Caco-2 (cell line): ENCODE results near the gene TSPAN9. TPM values are rescaled to one million over a fixed set of nuclear protein-coding genes. Genes with fewer than 3 reads are reported as not detected.

Experiments used
- BruUV-seq: library from RNA; stranded (reverse); fragments of 400-500 nt; replicated peaks from 2 replicates; lab custom pipeline; 2021; lab: Mats Ljungman, UMichigan
- CTCF ChIA-PET: fragments of 300-600 bp; sonication (Branson Sonifier 250); formaldehyde crosslinking; loops from one replicate; lab custom pipeline; 2022; ENCODE audit warnings: antibody characterized with exemption; lab: Charles Lee
- POLR2A ChIA-PET: fragments of 300-600 bp; sonication (Branson Sonifier 250); formaldehyde crosslinking; loops from one replicate; lab custom pipeline; 2022; ENCODE audit warnings: antibody characterized with exemption; lab: Charles Lee
- DNase-seq, 2 experiments: peaks; one replicate each; pipeline versions ENCODE4 v3.0.0 to v3.0.0-alpha.2; 2020 to 2022
- H3K27me3 ChIP-seq: replicated peaks from 2 replicates; pipeline ENCODE4 v1.6.0; 2011; ENCODE audit warnings: low read length; ENCODE audit not compliant: control insufficient read depth, insufficient read depth
- H3K36me3 ChIP-seq: 2 replicates; pipeline ENCODE4 v1.5.1; 2011; ENCODE audit warnings: low read length; ENCODE audit not compliant: control insufficient read depth, insufficient read depth
- H3K4me1 ChIP-seq: fragments of 250-450 bp; sonication (Bioruptor Pico); 2 replicates; pipeline ENCODE4 v1.5.1; 2020; ENCODE audit warnings: mild to moderate bottlenecking
- H3K4me3 ChIP-seq: 2 replicates; pipeline ENCODE4 v1.5.1; 2011; ENCODE audit warnings: low read depth, mild to moderate bottlenecking, control low read depth, low read length
- H3K9me3 ChIP-seq: fragments of 250-450 bp; sonication (Bioruptor Pico); 2 replicates; pipeline ENCODE4 v1.5.1; 2020; ENCODE audit warnings: mild to moderate bottlenecking, moderate library complexity
- H3K27ac Mint-ChIP-seq: one replicate; pipeline ENCODE4 v1.8.0; 2022; ENCODE audit warnings: mixed read lengths; ENCODE audit not compliant: unreplicated experiment
- H3K27me3 Mint-ChIP-seq: one replicate; pipeline ENCODE4 v1.8.0; 2022; ENCODE audit warnings: mixed read lengths; ENCODE audit not compliant: insufficient read depth, unreplicated experiment
- H3K36me3 Mint-ChIP-seq: one replicate; pipeline ENCODE4 v1.8.0; 2022; ENCODE audit warnings: mild to moderate bottlenecking, mixed read lengths; ENCODE audit not compliant: insufficient read depth, unreplicated experiment
- H3K4me1 Mint-ChIP-seq: one replicate; pipeline ENCODE4 v1.8.0; 2022; ENCODE audit warnings: low read depth, mixed read lengths; ENCODE audit not compliant: unreplicated experiment
- H3K4me3 Mint-ChIP-seq: one replicate; pipeline ENCODE4 v1.8.0; 2022; ENCODE audit warnings: mild to moderate bottlenecking, moderate library complexity, mixed read lengths; ENCODE audit not compliant: unreplicated experiment
- H3K9me3 Mint-ChIP-seq: one replicate; pipeline ENCODE4 v1.8.0; 2022; ENCODE audit warnings: mixed read lengths; ENCODE audit not compliant: unreplicated experiment
- CTCF ChIP-seq, 2 experiments: fragments of 200-600 bp in 1 of 2; IDR thresholded peaks; 1 replicate in 1 of 2; 2 replicates in 1 of 2; pipeline versions ENCODE4 v1.5.1 to v1.8.0; 2011 to 2022; ENCODE audit warnings: antibody characterized with exemption in 1 of 2, control low read depth in 1 of 2, inconsistent platforms in 1 of 2, low read depth in 1 of 2, low read length in 1 of 2, mild to moderate bottlenecking in 1 of 2, moderate library complexity in 1 of 2; ENCODE audit not compliant: insufficient read depth in 1 of 2, severe bottlenecking in 1 of 2, unreplicated experiment in 1 of 2
- intact Hi-C: fragments of 100-400 bp; cut with micrococcal nuclease; formaldehyde crosslinking; loops from one replicate; pipeline ENCODE4 v1.10.0; 2022; ENCODE audit not compliant: unreplicated experiment
- total RNA-seq: library from RNA; stranded (reverse); gene quantifications from 2 replicates; pipeline ENCODE4 v1.2.3, GENCODE V29; 2022

TSPAN9 gene
- total RNA-seq, 1 experiment from 2014 or later = 49.1 TPM

DNA sequence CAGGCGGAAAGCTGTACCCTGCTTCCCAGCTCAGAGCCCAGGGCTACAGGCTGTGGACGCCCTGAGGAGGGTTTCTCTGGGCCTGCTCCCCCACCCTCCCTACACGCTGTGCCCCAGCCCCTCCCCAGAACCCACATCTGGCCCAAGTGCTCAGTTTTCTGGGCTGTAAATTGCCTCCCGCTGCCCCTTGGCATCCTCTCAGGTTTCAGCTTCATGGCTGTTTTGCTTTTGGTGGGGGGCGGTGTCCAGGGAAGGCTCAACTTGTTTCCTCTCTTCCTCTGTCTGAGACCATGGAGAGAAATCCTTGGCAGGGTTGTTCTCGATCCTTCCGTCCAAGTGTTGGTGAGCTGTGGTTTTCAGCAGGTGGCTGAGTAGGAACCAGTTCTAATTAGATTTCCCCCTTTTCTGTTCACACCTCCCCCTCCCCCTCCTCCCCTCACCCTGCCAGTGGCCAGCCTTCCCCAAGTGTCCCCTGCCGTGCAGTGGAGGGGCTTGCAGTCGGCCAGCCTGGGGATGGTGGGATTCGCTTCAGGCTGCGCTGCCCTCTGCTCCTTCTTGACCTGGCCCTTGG, 61.8 kb downstream of the TSPAN9 start:
- ChIA-PET CTCF (interaction anchor here (0.6 to 4.4 kb wide), 4 partner anchors 41 to 691 kb away, joined by 3 to 18 read pairs (median 4); no protein-coding TSS in a partner anchor), POLR2A (no interaction called here)
- H3K27me3 ChIP-seq = no peaks in the 10 kb centered on the region
- no peaks in the 10 kb centered on the region for H3K4me1 ChIP-seq
- no peak for TF ChIP-seq CTCF (IDR thresholded peaks at IDR 0.05; ENCODE audit: insufficient read depth in 1 of 2, low read depth in 1 of 2, low read length in 1 of 2, severe bottlenecking in 1 of 2, unreplicated experiment in 1 of 2)
- H3K9me3 Mint-ChIP-seq = no peaks in the 10 kb centered on the region
- no peaks in the 10 kb centered on the region for H3K36me3 Mint-ChIP-seq
- H3K27me3 Mint-ChIP-seq = no peaks in the 10 kb centered on the region
- H3K36me3 ChIP-seq = no peaks in the 10 kb centered on the region
- no TSS peak for BruUV-seq
- no peak overlapping the region for H3K4me3 Mint-ChIP-seq
- intact Hi-C loops = no loop called here
- no peak for DNase-seq
- no peak overlapping the region for H3K27ac Mint-ChIP-seq
- no peaks in the 10 kb centered on the region for H3K4me1 Mint-ChIP-seq
- 0 out of 2 replicates have a peak, but pooled peaks cover 3% of the 10 kb centered on the region for H3K9me3 ChIP-seq
- no peak overlapping the region for H3K4me3 ChIP-seq

DNA sequence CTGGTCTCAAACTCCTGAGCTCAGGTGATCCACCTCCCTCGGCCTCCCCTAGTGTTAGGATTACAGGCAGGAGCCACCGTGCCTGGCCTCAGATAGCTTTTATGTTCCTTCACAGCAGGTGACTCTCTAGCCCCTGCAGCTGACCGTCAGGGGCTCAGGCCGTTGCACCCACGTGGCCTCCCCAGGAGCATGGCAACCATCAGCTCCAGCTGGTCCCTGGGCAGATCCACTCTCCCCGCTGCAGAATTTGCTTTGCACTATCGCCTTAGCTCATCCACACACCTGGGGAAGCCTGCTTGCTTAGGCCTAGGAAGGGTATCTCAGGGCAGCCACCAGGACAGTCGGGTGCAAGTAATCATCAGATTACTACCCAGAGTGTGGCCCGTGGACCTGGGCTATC, 62.6 kb downstream of the TSPAN9 start:
- H3K4me1 Mint-ChIP-seq = no peaks in the 10 kb centered on the region
- no TSS peak for BruUV-seq
- H3K9me3 ChIP-seq = 0 out of 2 replicates have a peak, but pooled peaks cover 3% of the 10 kb centered on the region
- H3K4me3 Mint-ChIP-seq = no peak overlapping the region
- no peaks in the 10 kb centered on the region for H3K36me3 Mint-ChIP-seq
- DNase-seq = no peak
- H3K4me3 ChIP-seq = no peak overlapping the region
- CTCF ChIA-PET = interaction anchor here (0.6 to 4.4 kb wide), 4 partner anchors 57 to 691 kb away, joined by 3 to 18 read pairs (median 3); no protein-coding TSS in a partner anchor
- H3K4me1 ChIP-seq = no peaks in the 10 kb centered on the region
- POLR2A ChIA-PET = no interaction called here
- no peaks in the 10 kb centered on the region for H3K9me3 Mint-ChIP-seq
- no peak for TF ChIP-seq CTCF (IDR thresholded peaks at IDR 0.05; ENCODE audit: insufficient read depth in 1 of 2, low read depth in 1 of 2, low read length in 1 of 2, severe bottlenecking in 1 of 2, unreplicated experiment in 1 of 2)
- no peak overlapping the region for H3K27ac Mint-ChIP-seq
- intact Hi-C loops = no loop called here
- no peaks in the 10 kb centered on the region for H3K27me3 ChIP-seq
- no peaks in the 10 kb centered on the region for H3K36me3 ChIP-seq
- H3K27me3 Mint-ChIP-seq = no peaks in the 10 kb centered on the region

GRCh38 chr12:3140284-3140683, 63.1 kb downstream of the TSPAN9 start:
- Histone ChIP-seq H3K4me1 (no peaks in the 10 kb centered on the region), H3K9me3 (0 out of 2 replicates have a peak, but pooled peaks cover 3% of the 10 kb centered on the region), H3K36me3 (no peaks in the 10 kb centered on the region), H3K27me3 (no peaks in the 10 kb centered on the region), H3K4me3 (no peak overlapping the region)
- POLR2A ChIA-PET = no interaction called here
- Mint-ChIP-seq H3K4me3 (no peak overlapping the region), H3K4me1 (no peaks in the 10 kb centered on the region), H3K36me3 (no peaks in the 10 kb centered on the region), H3K27me3 (no peaks in the 10 kb centered on the region), H3K9me3 (no peaks in the 10 kb centered on the region), H3K27ac (no peak overlapping the region)
- intact Hi-C loops = no loop called here
- CTCF ChIA-PET = interaction anchor here (1.2 to 4.4 kb wide), 2 partner anchors 135 to 137 kb away, joined by 3 to 18 read pairs; no protein-coding TSS in a partner anchor
- no peak for TF ChIP-seq CTCF (IDR thresholded peaks at IDR 0.05; ENCODE audit: insufficient read depth in 1 of 2, low read depth in 1 of 2, low read length in 1 of 2, severe bottlenecking in 1 of 2, unreplicated experiment in 1 of 2)
- no TSS peak for BruUV-seq
- no peak for DNase-seq
